ENCODE data around the gene MUC22.

The MUC22 gene

DNA sequence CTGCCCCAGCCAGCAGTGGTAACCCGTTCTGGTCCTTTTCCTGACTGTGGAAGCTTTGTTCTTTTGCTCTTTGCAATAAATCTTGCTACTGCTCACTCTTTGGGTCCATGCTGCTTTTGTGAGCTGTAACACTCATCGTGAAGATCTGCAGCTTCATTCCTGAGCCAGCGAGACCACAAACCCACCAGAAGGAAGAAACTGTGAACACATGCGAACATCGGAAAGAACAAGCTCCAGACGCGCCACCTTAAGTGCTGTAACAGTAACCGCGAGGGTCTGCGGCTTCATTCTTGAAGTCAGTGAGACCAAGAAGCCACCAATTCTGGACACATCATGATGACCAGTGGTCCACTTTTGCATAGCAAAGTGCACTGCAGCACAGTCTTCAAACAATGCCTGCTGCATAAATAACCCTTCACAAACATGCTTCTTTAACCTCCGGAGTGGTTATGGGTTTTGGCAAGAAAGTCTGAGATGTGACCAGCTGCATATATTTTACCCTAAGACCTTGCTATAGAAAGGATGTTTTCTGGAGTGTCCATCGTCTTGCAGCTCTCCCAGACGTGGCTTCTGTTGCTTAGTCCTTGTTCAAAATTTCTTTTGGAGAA, 8.9 kb upstream of the MUC22 start:
- Histone ChIP-seq H2AFZ (ENCODE audit: low read length) (no peak overlapping the region), H3K27ac (ENCODE audit: low read depth, low read length, poor library complexity, severe bottlenecking) (no peak overlapping the region), H3K27me3 (ENCODE audit: insufficient read depth, low read length) (no peaks in the 10 kb centered on the region), H3K79me2 (ENCODE audit: insufficient read depth, low read length) (no peaks in the 10 kb centered on the region), H3K4me2 (ENCODE audit: low read length) (no peak overlapping the region), H3K9ac (ENCODE audit: low read length) (no peak overlapping the region), H4K20me1 (ENCODE audit: insufficient read depth, low read length) (no peaks in the 10 kb centered on the region), H3K9me2 (ENCODE audit: low read depth, low read length) (no peaks in the 10 kb centered on the region), H3K36me3 (ENCODE audit: insufficient read depth, low read length) (no peaks in the 10 kb centered on the region), H3K4me3 (ENCODE audit: low read depth, low read length, poor library complexity, severe bottlenecking) (no peak overlapping the region), H3F3A (ENCODE audit: insufficient read depth, low read length) (no peaks in the 10 kb centered on the region), H3K9me3 (ENCODE audit: low read length) (no peaks in the 10 kb centered on the region), H3K4me1 (ENCODE audit: insufficient read depth, low read length, severe bottlenecking) (no peaks in the 10 kb centered on the region)
- TF ChIP-seq, protein P1, sequence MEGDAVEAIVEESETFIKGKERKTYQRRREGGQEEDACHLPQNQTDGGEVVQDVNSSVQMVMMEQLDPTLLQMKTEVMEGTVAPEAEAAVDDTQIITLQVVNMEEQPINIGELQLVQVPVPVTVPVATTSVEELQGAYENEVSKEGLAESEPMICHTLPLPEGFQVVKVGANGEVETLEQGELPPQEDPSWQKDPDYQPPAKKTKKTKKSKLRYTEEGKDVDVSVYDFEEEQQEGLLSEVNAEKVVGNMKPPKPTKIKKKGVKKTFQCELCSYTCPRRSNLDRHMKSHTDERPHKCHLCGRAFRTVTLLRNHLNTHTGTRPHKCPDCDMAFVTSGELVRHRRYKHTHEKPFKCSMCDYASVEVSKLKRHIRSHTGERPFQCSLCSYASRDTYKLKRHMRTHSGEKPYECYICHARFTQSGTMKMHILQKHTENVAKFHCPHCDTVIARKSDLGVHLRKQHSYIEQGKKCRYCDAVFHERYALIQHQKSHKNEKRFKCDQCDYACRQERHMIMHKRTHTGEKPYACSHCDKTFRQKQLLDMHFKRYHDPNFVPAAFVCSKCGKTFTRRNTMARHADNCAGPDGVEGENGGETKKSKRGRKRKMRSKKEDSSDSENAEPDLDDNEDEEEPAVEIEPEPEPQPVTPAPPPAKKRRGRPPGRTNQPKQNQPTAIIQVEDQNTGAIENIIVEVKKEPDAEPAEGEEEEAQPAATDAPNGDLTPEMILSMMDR (IDR thresholded peaks at IDR 0.05; ENCODE audit: low read length) = no peak
- TF ChIP-seq EZH2 (IDR thresholded peaks at IDR 0.05; ENCODE audit: borderline replicate concordance, low read length) = no peak

DNA sequence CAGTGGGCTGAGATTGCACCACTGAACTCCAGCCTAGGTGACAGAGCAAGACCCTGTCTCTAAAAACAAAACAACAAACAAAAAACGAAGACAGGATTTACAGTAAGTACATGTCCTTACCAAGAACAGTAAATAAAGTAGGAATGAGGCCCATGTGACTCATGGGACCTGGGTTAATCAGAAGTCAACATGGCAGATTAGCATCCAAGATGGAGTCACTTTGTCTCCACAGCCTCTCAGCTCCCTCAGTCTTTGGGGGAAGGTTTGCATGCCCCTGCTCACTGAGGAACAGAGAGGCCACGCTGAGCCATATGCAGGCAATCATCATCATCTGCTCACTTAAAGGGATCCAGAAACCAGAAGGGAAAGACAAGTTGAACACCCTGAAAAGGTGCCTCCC, 7.8 kb upstream of the MUC22 start:
- TF ChIP-seq EZH2 (IDR thresholded peaks at IDR 0.05; ENCODE audit: borderline replicate concordance, low read length) = no peak
- TF ChIP-seq, protein P1 (IDR thresholded peaks at IDR 0.05; ENCODE audit: low read length) = no peak
- H4K20me1 ChIP-seq (ENCODE audit: insufficient read depth, low read length) = no peaks in the 10 kb centered on the region
- H3K36me3 ChIP-seq (ENCODE audit: insufficient read depth, low read length) = no peaks in the 10 kb centered on the region
- H3K79me2 ChIP-seq (ENCODE audit: insufficient read depth, low read length) = no peaks in the 10 kb centered on the region
- no peaks in the 10 kb centered on the region for H3K9me2 ChIP-seq (ENCODE audit: low read depth, low read length)
- no peaks in the 10 kb centered on the region for H3F3A ChIP-seq (ENCODE audit: insufficient read depth, low read length)
- H3K27me3 ChIP-seq (ENCODE audit: insufficient read depth, low read length) = no peaks in the 10 kb centered on the region
- H3K27ac ChIP-seq (ENCODE audit: low read depth, low read length, poor library complexity, severe bottlenecking) = no peak overlapping the region
- no peak overlapping the region for H3K4me3 ChIP-seq (ENCODE audit: low read depth, low read length, poor library complexity, severe bottlenecking)
- no peaks in the 10 kb centered on the region for H3K4me1 ChIP-seq (ENCODE audit: insufficient read depth, low read length, severe bottlenecking)
- H3K4me2 ChIP-seq (ENCODE audit: low read length) = no peak overlapping the region
- no peak overlapping the region for H2AFZ ChIP-seq (ENCODE audit: low read length)
- H3K9me3 ChIP-seq (ENCODE audit: low read length) = no peaks in the 10 kb centered on the region
- no peak overlapping the region for H3K9ac ChIP-seq (ENCODE audit: low read length)

DNA sequence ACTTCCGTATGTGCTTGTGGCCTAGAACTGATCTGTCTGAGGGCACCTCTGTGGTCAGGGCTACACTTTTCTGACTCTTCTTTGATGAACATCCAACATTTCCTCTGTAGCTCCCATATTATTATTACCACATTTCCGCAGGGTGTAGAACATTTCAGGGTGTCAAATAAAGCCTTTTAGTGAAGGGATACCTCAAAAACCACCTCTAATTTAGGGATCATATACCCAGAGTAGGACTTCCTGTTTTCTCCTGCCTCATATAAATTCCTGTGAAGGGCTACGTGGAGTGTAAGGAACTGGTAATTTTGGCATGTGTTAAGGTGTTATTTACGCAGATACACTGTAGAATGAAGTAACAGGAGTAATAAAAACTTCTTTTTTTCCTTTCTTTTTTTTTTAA, 5.5 kb upstream of the MUC22 start:
- Histone ChIP-seq H3K9me3 (ENCODE audit: low read length) (no peaks in the 10 kb centered on the region), H3K4me3 (ENCODE audit: low read depth, low read length, poor library complexity, severe bottlenecking) (no peak overlapping the region), H3K9me2 (ENCODE audit: low read depth, low read length) (no peaks in the 10 kb centered on the region), H4K20me1 (ENCODE audit: insufficient read depth, low read length) (no peaks in the 10 kb centered on the region), H3K27me3 (ENCODE audit: insufficient read depth, low read length) (no peaks in the 10 kb centered on the region), H3K79me2 (ENCODE audit: insufficient read depth, low read length) (no peaks in the 10 kb centered on the region), H3K4me2 (ENCODE audit: low read length) (no peak overlapping the region), H2AFZ (ENCODE audit: low read length) (no peak overlapping the region), H3F3A (ENCODE audit: insufficient read depth, low read length) (no peaks in the 10 kb centered on the region), H3K36me3 (ENCODE audit: insufficient read depth, low read length) (no peaks in the 10 kb centered on the region), H3K4me1 (ENCODE audit: insufficient read depth, low read length, severe bottlenecking) (no peaks in the 10 kb centered on the region), H3K27ac (ENCODE audit: low read depth, low read length, poor library complexity, severe bottlenecking) (no peak overlapping the region), H3K9ac (ENCODE audit: low read length) (no peak overlapping the region)
- TF ChIP-seq EZH2 (IDR thresholded peaks at IDR 0.05; ENCODE audit: borderline replicate concordance, low read length) = no peak
- TF ChIP-seq, protein P1 (IDR thresholded peaks at IDR 0.05; ENCODE audit: low read length) = no peak
